GM12892 (cell line): Measurements from ENCODE around the gene TLE1.

Source experiments
- DNase-seq: peaks from one replicate; pipeline ENCODE4 v3.0.0; 2011; ENCODE audit not compliant: insufficient read length
- FAIRE-seq: peaks from 2 replicates; lab custom pipeline; 2011; peaks lifted over from hg19 to GRCh38; lab: Jason Lieb, UNC
- POLR2A ChIP-seq: IDR thresholded peaks from 2 replicates; pipeline ENCODE4 v1.6.1; 2011; ENCODE audit warnings: low read depth, low read length, control low read depth
- POLR2AphosphoS5 ChIP-seq: IDR thresholded peaks from 2 replicates; pipeline ENCODE4 v1.6.1; 2011; ENCODE audit warnings: low read depth, low read length, control low read depth
- TAF1 ChIP-seq: IDR thresholded peaks from 2 replicates; pipeline ENCODE4 v1.6.1; 2011; ENCODE audit warnings: low read depth, mild to moderate bottlenecking, control low read depth, low read length, borderline replicate concordance

TLE1 gene

GRCh38 chr9:81589392-81589791 lies 100.0 kb downstream of the TLE1 start:
- no peak for FAIRE-seq
- TF ChIP-seq TAF1, result no peak
- no peak for TF ChIP-seq POLR2A
- no peak for TF ChIP-seq POLR2AphosphoS5

GRCh38 chr9:81588148-81588871 lies 101.0 kb downstream of the TLE1 start:
- TF ChIP-seq POLR2AphosphoS5 (no peak), POLR2A (no peak), TAF1 (no peak)
- DNase-seq (no peak), FAIRE-seq (no peak)

More at GRCh38 chr9:81589392-81589791, 100.0 kb downstream of the TLE1 start:
- no peak for DNase-seq

GRCh38 chr9:81586786-81587185 lies 102.6 kb downstream of the TLE1 start:
- no peak for FAIRE-seq
- no peak for DNase-seq
- TF ChIP-seq POLR2AphosphoS5 (no peak), POLR2A (no peak), TAF1 (no peak)

DNA sequence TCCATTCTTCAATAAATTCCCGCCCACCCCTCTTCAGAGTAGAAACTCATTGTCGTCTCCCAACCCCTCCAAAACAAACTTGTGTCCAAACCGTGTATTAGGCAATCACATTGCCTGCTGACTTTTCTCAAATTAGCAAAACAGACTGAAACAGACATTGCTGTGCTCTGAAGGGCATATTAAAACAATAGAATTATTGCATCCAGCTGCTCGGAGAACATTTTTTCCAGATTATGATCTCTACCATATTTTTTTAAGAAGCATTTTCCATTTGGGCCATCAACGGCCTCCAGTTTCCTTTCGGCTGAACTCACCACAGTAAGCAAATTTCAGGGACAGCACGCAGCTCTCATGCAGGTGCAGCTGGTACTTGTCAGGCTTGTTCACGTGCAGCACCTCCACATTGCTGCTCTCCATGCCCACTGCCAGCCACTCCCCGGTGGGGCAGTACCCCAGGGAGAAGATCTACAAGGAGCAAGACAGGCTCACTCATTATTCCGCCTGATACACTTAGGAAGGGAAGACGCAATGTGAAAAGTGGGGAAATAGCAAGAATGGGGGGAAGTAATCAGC lies 104.1 kb downstream of the TLE1 start:
- no peak for DNase-seq
- TF ChIP-seq POLR2AphosphoS5 (no peak), TAF1 (no peak), POLR2A (no peak)
- no peak for FAIRE-seq

DNA sequence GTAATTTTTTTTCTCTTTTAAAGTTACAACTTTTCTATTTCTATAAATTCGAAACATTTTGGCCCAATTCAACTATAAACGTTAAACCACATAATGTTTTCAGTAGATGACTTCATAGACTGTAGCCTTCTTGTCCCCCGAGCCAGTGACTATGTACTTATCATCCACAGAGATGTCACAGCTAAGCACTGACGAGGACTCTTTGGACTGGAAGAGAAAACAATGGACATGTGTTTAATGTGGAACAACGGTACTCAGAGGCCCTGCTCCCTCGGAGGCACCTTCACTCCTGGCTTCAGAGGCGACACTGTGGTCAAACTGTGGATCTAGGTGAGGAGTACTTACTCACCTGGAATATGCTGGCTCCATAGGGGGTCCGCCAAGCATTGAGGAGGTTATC lies 105.2 kb downstream of the TLE1 start:
- no peak for DNase-seq
- TF ChIP-seq POLR2A, result no peak
- no peak for FAIRE-seq

GRCh38 chr9:81581986-81582385 lies 107.4 kb downstream of the TLE1 start:
- no peak for FAIRE-seq
- DNase-seq, result no peak
- TF ChIP-seq POLR2AphosphoS5 (no peak), TAF1 (no peak), POLR2A (no peak)

DNA sequence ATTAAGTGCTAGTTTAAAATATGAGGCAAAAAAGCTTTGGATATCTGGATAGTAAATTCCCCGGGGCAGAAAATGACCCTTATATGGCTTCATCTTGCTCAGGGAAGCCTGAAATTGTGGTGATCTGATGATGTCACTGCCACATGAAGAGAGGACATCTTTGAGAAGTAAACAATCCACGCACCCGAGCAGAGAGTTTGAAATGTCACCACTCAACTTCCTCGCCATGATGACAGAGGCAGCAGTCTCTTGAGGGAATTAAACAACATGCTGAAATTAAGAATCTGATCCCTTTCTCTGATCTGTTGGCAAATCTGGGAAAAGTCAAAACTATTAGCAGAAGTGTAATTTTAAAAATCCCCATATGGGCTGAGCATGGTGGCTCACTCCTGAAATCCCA lies 110.0 kb downstream of the TLE1 start:
- DNase-seq (no peak), FAIRE-seq (no peak)
- no peak for TF ChIP-seq POLR2AphosphoS5
- TF ChIP-seq TAF1, result no peak
- no peak for TF ChIP-seq POLR2A

GRCh38 chr9:81578606-81579005 lies 110.7 kb downstream of the TLE1 start:
- DNase-seq (no peak), FAIRE-seq (no peak)
- TF ChIP-seq POLR2AphosphoS5 (no peak), TAF1 (no peak), POLR2A (no peak)

DNA sequence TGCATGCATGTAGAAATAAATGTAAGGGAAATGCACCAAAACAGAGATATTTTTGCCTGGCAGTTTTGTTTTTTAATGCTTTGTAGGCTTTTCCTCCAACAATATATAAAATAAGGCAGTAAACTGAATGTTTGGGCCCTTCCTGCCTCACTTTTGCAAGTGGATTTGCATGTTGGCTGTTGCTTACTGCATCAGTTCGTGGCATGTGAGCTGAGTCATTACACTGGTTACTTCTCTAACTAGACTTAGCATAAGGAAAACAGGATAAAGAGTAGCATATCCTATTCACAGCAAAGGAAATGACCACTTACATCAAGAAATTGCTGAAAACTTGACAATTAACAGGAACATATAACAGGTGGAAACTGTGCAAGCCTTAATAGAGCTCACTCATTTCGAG lies 113.4 kb downstream of the TLE1 start:
- TF ChIP-seq POLR2A (no peak), TAF1 (no peak), POLR2AphosphoS5 (no peak)
- DNase-seq, result no peak
- FAIRE-seq, result no peak

DNA sequence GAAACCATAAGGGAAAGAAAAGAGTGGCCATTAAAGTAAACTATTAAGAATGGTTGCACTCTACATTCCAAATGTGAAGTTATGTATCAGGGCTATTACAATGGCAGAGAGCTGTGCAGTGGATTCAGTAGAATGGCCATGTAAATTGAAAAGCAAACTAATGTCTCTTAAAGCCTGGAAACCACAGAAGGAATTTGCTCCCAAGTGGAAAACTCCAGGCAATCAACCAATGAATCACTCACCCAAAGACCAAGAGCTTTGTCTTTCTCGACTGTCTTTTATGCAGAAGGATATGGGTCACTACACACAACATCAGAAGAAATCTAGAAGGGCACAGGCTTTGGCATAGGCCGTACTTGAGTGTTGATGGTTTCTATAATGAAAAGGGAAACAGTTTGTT lies 114.9 kb downstream of the TLE1 start:
- FAIRE-seq (no peak), DNase-seq (no peak)
- no peak for TF ChIP-seq POLR2A
- TF ChIP-seq TAF1, result no peak
- TF ChIP-seq POLR2AphosphoS5, result no peak

- TF ChIP-seq POLR2A, result no peak
- FAIRE-seq, result no peak
- no peak for DNase-seq
Observed at GRCh38 chr9:81573415-81574321, 115.7 kb downstream of the TLE1 start.
